NCI-H1417 (cell line): ENCODE measurements around the gene VPS9D1.
"Not testable (repeated sequence)": the region's sequence is repeated elsewhere in the genome, so short reads cannot be mapped to it uniquely, and the experiment has no call there.

Source experiments
- DNase-seq, 3 experiments: peaks; one replicate each; lab custom pipeline; 2025; lab: John Stamatoyannopoulos, UW

Gene VPS9D1

GRCh38 chr16:89693931-89694783 is 26.5 kb downstream of the VPS9D1 start:
- no peak for DNase-seq

DNA sequence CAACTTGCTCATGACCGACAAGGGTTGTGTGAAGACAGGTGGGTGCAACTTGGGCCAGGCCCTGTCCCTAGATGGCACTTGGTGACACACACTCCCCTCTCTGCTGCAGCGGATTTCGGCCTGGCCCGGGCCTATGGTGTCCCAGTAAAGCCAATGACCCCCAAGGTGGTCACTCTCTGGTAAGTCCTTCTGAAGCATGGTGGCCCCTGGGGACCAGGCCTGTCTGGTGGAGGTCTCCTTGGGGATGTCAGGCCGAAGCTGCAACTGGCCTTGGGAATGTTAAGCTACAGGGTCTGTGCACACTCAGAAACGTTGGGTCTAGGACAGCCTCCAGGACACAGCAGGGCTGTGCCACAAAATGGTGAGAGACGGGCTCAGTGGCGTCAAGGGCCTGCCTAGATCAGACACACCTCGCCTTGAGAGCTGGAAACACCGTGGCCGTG is 27.4 kb downstream of the VPS9D1 start:
- no peak for DNase-seq

DNA sequence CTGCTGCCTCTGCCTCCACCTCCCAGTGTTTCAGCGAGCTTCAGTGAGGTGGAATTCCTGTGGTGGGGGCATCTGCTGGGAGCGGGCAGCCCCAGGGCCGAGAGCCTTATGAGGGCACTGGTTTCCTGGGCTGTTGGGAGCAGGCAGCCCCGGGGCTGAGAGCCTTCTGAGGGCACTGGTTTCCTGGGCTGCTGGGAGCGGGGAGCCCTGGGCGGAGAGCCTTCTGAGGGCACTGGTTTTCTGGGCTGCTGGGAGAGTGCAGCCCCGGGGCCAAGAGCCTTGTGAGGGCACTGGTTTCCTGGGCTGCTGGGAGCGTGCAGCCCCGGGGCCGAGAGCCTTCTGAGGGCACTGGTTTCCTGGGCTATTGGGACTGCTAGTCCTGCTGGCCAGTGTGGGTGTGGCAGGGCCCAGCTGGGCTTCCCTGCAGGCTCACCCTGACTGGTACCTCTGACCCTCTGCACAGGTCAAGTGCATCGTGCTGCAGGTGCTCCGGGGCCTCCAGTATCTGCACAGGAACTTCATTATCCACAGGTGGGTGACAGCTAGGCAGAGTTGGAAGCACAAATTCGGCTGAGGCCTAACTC is 28.6 kb downstream of the VPS9D1 start:
- no peak for DNase-seq

- no peak for DNase-seq
Observed at GRCh38 chr16:89691231-89691985, 29.3 kb downstream of the VPS9D1 start.

GRCh38 chr16:89690392-89690901 is 30.3 kb downstream of the VPS9D1 start:
- no peak for DNase-seq

DNA sequence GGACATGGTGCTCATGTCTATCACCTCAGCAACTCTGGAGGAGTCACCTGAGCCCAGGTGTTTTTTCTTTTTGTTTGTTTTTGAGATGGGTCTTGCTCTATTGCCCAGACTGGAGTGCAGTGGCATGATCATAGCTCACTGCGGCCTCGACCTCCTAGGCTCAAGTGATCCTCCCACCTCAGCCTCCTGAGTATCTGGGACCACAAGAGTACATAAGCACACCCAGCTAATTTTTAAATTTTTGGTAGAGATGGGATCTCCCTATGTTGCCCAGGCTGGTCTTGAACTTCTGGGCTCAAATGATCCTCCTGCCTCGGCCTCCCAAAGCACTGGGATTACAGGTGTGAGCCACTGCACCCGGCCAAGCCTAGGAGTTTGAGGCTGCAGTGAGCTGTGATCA is 31.1 kb downstream of the VPS9D1 start:
- not testable (repeated sequence) for DNase-seq

DNA sequence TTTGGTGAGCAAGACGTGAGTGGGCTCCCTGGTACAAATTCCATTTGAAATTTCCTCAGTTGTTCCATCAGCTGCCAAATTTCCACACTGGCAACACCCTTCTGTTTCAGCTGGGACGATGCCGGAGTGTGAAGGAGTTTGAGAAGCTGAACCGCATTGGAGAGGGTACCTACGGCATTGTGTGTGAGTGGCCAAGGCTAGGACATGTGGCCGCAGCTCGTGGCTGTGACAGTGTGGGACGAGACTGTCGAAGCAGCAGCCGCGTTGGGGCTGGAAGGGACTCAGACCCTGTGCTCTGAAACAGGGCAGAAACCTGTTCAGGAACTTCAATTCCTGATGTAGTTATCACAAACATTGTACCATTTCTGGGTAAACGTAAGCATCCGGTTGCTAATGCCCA is 31.6 kb downstream of the VPS9D1 start:
- DNase-seq: no peak

- DNase-seq: no peak
Observed at GRCh38 chr16:89688395-89688794, 32.3 kb downstream of the VPS9D1 start.

GRCh38 chr16:89687092-89687940 is 33.4 kb downstream of the VPS9D1 start:
- peak in 2 of 3 experiments; percentile 42 to 86 for DNase-seq

DNA sequence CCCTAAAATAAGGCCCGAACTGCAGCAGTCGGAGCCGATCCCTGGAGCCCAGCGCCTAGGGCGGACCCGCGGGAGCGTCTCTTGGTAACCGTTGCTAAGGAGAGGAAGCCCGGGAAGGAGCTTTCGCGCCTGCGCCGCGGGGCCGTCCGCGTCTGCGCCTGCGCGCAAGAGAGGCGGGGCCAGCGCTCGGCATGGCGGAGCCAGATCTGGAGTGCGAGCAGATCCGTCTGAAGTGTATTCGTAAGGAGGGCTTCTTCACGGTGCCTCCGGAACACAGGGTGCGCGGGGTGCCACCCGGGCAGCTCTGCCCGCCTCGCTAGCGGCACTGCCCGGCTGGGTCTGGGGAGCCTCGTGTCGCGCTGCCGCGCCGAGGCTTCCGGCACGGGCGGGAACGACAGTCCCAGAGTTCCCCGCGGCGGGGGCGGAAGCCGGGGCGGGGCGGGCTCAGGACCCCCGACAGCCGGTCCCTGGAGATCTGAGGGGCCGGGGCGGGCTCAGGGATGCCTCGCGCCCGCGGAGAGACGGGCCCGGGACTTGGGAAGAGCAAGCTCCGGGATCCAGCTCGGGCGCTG is 34.1 kb downstream of the VPS9D1 start, which contains the start of gene CDK10:
TSS of gene CDK10 (plus strand) at position 170 of the 572 bp plus-strand sequence. CDS start at position 192, 22 bp downstream.
- DNase-seq: peak; percentile 88 to 94 (median 93)

GRCh38 chr16:89685916-89686315 is 34.8 kb downstream of the VPS9D1 start:
- no peak for DNase-seq

DNA sequence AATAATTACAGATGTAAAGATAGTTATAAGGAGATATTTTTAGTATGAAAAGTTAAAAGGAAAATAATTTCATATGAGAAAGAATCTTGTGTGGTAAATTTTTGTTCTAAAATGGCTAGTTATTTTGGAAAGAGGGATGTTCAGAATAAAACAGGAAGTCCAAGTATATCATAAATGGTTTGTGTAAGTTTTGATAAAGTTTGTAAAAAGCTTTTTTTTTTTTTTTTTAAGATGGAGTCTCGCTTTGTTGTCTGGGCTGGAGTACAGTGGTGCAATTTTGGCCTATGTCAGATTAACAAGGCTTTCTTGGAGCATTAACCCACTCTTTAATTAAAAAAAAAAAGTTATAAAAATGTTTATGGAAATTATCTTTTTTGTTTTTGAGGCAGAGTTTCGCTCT is 42.4 kb downstream of the VPS9D1 start:
- DNase-seq: peak in 1 of 3 experiments; percentile 4

- DNase-seq: no peak
Observed at GRCh38 chr16:89672177-89672941, 48.3 kb downstream of the VPS9D1 start.

- DNase-seq: not testable (repeated sequence)
Observed at GRCh38 chr16:89671565-89671964, 49.1 kb downstream of the VPS9D1 start.

GRCh38 chr16:89670496-89671431 is 49.9 kb downstream of the VPS9D1 start:
- no peak for DNase-seq

DNA sequence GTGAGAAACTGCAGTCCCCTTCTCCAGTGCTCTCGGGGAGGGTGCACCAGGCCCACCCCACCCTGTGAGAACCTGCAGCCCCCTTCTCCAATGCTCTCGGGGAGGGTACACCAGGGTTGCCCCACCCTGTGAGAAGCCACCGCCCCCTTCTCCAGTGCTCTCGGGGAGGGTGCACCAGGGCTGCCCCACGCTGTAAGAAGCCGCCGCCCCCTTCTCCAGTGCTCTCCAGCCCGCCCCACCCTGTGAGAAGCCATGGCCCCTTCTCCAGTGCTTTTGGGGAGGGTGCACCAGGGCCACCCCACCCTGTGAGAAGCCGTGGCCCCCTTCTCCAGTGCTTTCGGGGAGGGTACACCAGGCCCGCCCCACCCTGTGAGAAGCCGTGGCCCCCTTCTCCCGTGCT is 50.9 kb downstream of the VPS9D1 start:
- DNase-seq: no peak

- no peak for DNase-seq
Observed at GRCh38 chr16:89668790-89669158, 51.9 kb downstream of the VPS9D1 start.

DNA sequence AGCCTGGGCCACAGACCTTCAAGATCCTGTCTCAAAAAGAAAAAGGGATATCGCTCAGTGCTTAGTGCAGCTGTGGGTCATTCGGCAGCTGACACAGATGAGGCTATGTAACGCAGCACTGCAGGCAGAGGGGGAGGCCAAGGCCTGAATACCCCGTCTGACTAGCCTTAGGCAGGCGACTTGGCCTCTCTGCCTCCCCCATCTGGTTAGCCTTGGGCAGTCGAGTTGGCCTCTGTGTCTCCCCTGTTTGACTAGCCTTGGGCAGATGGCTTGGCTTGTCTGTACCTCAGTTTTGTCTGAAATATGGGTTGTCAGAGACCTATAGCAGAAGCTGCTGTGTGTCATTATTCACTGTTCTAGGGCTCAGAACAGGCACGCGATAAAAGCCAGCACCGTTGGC is 53.1 kb downstream of the VPS9D1 start:
- no peak for DNase-seq

DNA sequence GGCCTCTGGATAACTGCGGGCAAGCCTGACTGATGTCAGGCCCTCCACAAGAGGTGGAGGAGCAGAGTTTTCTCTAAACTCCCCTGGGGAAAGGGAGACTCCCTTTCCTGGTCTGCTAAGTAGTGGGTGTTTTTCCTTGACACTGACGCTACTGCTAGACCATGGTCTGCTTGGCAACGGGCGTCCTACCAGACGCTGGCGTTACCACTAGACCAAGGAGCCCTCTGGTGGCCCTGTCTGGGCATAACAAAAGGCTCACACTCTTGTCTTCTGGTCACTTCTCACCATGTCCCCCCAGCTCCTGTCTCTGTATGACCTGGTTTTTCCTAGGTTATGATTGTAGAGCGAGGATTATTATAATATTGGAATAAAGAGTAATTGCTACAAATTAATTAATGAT is 53.7 kb downstream of the VPS9D1 start:
- DNase-seq: not testable (repeated sequence)
